Measurements from ENCODE around the gene ARL6IP6.

GRCh38 chr2:152811916-152812315 is 93.5 kb downstream of the ARL6IP6 start:
- TF ChIP-seq CTCF (IDR thresholded peaks at IDR 0.05), result no peak
- TF ChIP-seq POLR2A (IDR thresholded peaks at IDR 0.05), result no peak
